GM21390 (cell line): ENCODE measurements around the gene C14orf119.

Experiments used
- ATAC-seq: cut with Tn5 transposase; IDR thresholded peaks from one replicate; pipeline ENCODE4 v1.9.1; 2021; ENCODE audit not compliant: unreplicated experiment

C14orf119 gene

DNA sequence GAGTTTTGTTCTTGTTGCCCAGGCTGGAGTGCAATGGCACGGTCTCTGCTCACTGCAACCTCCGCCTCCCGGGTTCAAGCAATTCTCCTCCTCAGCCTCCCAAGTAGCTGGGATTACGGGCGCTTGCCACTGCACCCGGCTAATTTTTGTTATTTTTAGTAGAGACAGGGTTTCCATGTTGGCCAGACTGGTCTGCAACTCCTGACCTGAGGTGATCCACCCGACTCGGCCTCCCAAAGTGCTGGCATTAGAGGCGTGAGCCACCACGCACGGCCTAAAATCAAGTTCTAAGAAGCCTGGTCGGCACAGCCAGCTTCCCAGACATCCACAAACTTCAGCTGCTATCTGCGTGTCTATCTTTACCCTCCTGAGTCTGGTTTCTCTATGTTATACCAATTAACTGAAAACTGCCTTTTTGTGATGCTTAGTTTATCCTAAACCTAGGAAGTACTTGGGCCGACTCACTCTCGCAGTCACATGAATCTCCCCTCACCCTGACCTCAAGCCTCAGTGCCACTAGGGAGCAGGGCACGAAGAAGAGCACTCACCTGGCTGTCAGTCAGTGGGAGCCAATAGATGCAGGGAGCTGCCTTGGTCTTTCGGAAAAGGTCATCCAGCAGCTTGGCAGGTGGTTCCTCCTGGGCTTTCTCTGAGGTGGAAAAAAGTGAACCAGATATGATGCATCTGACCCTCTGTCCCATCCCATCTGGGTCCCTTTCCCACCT lies 34.6 kb upstream of the C14orf119 start:
- no peak for ATAC-seq

GRCh38 chr14:23062002-23062401 lies 33.3 kb upstream of the C14orf119 start:
- ATAC-seq = no peak

DNA sequence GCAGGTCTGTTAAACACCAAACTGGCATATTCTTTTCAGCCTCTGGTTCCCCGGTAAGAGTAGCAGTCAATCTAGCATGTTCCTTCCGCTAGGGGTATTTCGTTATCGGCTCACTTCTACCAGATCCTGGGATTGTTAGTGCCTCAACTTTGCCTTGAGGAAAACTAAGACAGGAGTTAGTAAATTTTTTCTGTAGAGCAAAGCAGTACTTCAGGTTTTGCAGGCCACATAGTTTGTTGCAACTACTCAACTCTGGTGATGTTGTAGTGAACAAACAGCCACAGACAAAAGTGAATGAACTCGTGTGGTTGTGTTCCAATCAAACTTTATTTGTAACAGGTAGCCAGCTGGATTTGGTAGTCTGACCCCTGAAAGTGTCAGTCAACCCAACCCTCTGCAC lies 31.7 kb upstream of the C14orf119 start:
- no peak for ATAC-seq

DNA sequence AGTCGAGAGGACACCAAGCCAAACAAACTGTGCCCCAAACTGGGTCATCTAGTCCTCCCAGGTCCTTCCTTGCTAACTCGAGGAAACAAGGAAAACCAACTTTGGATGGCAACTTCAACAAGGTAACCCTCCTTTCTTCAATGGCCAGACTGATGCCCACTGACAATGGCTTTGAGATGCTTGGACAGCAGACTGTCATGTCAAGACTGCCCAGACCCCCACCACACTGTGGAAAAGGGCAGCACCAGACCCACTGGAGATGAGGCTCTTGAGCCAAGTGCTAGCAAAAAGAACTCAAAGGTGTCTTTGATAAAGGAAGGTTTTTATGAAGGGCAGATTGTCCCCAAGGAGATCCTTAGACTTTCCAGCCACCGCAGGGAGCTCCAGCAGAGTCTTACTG lies 28.9 kb upstream of the C14orf119 start:
- no peak for ATAC-seq

- no peak for ATAC-seq
Observed at GRCh38 chr14:23066855-23067744, 28.2 kb upstream of the C14orf119 start.

- ATAC-seq = no peak
Observed at GRCh38 chr14:23067847-23068788, 27.2 kb upstream of the C14orf119 start.

DNA sequence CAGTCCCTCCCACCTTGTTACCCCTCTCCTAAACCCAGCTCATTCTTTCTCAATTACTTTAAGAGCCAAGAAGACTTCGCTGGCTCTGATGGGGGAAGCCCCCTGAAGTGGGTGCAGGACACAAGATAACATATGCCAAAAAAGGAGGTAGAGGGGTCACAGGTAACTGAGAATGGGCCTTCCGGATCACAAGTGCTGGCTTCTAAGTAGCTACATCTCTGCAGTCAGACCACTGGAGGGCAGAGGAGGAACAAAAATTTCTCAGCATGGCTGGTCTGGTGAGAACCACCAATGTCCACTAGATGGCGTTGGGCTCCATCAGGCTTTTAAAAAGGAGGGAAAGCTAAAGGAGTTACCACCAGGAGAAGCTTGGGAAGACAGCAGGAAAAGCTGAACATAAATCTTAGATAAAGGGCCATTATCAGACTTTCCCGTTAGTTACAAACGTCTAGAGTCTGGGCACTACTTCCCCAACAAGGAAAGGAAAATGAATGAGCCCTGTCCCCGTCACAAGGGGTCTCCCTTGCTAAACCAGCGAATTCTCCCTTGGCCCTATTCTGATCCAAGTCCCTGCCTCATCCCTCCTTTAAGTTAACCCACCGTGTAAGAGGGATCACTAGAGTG lies 26.4 kb upstream of the C14orf119 start:
- peak; percentile 59 for ATAC-seq

DNA sequence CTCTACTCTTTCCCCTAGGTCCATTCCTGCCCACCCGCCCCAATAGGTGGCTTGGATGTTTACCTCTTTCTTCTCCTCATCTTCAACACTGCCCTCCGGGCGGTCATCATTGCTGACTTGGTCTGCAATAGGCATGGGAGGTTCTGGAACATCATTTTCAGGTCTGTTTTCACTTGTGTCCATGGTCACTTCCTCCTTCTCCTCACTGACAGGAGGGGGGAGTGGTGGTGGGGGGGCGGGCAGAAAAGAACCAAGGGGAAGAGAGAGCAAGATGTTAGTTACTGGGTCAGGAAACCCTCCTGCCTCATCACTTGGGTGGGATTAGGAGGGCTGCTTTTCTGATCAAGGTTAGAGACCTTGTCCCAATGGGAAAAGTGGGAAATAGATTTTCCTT lies 25.9 kb upstream of the C14orf119 start:
- ATAC-seq = no peak

DNA sequence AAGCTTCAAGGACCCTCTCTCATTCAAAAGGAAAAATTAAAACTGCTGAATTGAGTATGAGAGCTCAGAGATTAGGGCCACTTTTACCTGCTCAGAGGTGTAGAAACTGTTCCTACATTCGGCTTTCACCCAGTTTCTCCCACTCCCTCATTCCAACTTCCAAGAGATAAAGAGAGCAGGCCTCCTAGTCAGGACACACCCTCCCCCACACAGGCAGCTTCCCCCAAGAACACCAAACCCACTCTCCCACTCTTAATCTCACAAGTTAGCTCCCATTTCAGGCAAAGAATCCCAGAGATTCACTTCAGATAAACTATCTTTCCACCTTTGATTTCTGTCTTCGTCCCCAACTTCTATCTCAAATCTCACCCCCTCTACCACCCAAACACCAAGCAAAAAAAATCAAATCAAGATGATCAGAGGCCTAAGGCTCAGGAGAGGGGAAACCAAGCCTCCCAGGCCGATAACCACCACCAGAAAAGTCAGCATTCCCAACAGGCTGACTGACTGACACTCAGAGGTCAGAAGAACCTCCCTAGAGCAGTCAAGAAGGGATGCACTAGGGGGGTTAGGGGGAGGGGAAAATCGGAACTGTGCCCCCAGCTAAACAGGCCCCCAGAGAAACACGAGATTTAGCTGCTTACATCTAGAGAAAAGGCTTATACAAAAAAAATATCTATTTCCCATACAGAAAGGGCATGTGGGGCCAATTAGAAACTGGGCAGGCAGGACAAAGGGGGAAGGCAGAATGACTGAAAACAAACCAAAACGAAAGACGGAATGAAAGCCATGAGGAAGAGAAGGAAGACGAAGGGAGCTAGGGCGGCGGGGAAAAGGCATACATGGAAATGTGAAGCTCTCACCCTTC lies 24.8 kb upstream of the C14orf119 start:
- ATAC-seq = no peak

- peak; percentile 88 for ATAC-seq
Observed at GRCh38 chr14:23071244-23071920, 23.9 kb upstream of the C14orf119 start.

- ATAC-seq = no peak
Observed at GRCh38 chr14:23071921-23072539, 23.3 kb upstream of the C14orf119 start.

DNA sequence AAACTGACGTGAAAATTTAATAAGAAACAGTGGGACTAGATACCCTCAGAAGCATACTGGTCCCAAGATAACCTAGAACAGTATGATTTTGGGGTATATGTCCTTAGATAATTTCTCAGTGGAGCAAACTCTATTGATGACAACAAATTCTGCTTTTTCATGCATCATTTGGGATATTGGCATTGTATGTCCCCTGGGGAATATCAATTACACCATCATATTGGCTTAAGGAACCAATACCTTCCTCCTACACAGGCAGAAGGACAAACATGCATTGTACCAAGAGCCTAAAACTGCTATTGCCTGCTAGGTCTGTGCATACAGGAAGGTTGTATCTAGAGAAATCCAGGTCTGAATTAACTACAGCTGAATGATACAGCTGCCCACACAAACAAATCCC lies 20.4 kb upstream of the C14orf119 start:
- no peak for ATAC-seq

- ATAC-seq = no peak
Observed at GRCh38 chr14:23076785-23077408, 18.4 kb upstream of the C14orf119 start.

DNA sequence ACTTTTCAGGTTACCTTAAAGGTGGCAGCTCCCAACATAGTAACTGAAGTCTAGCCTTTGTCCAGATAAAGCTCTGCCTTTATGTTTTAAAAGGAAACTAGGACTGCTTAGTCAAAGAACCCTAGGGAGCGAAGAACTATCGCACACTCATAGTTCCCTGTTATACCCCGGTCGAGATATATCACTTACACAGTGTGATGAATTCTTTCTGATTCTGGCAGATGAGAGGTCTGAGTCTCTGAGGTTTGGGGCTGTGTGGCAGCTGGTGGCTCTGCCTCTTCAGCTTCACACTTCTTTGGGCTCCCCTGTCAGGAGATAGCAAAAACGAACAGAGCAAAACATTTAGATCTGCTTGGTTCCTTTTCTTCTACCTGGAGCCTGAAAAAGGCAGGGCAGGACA lies 17.3 kb upstream of the C14orf119 start:
- ATAC-seq = no peak

- ATAC-seq = no peak
Observed at GRCh38 chr14:23078692-23079116, 16.6 kb upstream of the C14orf119 start.

GRCh38 chr14:23079716-23080115 lies 15.6 kb upstream of the C14orf119 start:
- no peak for ATAC-seq

- ATAC-seq = no peak
Observed at GRCh38 chr14:23080474-23080873, 14.8 kb upstream of the C14orf119 start.

DNA sequence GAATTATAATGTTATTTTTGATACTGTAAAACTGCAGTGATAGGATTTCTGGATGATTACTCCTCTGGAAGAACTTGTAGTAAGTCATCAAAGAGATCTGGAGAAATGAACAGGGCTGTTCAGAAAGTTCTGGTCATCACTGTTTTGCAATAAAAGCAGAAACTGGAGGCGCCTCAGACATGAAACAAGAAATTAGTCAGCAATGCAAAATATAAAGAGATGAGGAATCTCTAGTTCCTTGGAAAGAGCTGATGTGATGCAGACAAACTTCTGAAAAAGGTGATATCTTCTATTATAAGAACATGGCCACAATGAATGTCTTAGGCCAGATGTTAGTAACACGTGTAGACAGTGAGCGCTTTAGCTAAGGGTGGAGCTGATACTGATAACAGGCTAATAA lies 9.8 kb upstream of the C14orf119 start:
- ATAC-seq = no peak
